ENCODE results near the gene RGS9. TPM values are rescaled to one million over a fixed set of nuclear protein-coding genes. Genes with fewer than 3 reads are reported as not detected.

RGS9 gene
- total RNA-seq, 1 donor from 2014 or later = 2.8 TPM

GRCh38 chr17:65236321-65236720 lies 99.2 kb downstream of the RGS9 start:
- peaks cover 3% of the 10 kb centered on the region for H3K36me3 Mint-ChIP-seq (ENCODE audit: low read depth)
- H3K4me1 Mint-ChIP-seq = peaks cover 26% of the 10 kb centered on the region
- H3K4me3 Mint-ChIP-seq = no peak overlapping the region
- no peak for DNase-seq (ENCODE audit: low read depth, low spot score)
- H3K9me3 Mint-ChIP-seq = peaks cover 8% of the 10 kb centered on the region
- no peak for TF ChIP-seq CTCF (conservative IDR thresholded peaks at IDR 0.05)
- H3K27ac Mint-ChIP-seq (ENCODE audit: unreplicated experiment) = no peak overlapping the region
- H3K27me3 Mint-ChIP-seq (ENCODE audit: low read depth) = no peaks in the 10 kb centered on the region

GRCh38 chr17:65243838-65244625 lies 106.9 kb downstream of the RGS9 start:
- H3K27me3 Mint-ChIP-seq (ENCODE audit: low read depth) = no peaks in the 10 kb centered on the region
- no peaks in the 10 kb centered on the region for H3K36me3 Mint-ChIP-seq (ENCODE audit: low read depth)
- H3K27ac Mint-ChIP-seq (ENCODE audit: unreplicated experiment) = peak overlapping the region; percentile 98
- peak; percentile 26 for DNase-seq (ENCODE audit: low read depth, low spot score)
- H3K4me3 Mint-ChIP-seq = peak overlapping the region; percentile 13
- peaks cover 29% of the 10 kb centered on the region for H3K4me1 Mint-ChIP-seq
- H3K9me3 Mint-ChIP-seq = no peaks in the 10 kb centered on the region
- TF ChIP-seq CTCF (conservative IDR thresholded peaks at IDR 0.05) = no peak

GRCh38 chr17:65246252-65246651 lies 109.1 kb downstream of the RGS9 start:
- Mint-ChIP-seq H3K36me3 (ENCODE audit: low read depth) (no peaks in the 10 kb centered on the region), H3K9me3 (no peaks in the 10 kb centered on the region), H3K4me3 (no peak overlapping the region), H3K27ac (ENCODE audit: unreplicated experiment) (no peak overlapping the region), H3K27me3 (ENCODE audit: low read depth) (peaks cover 4% of the 10 kb centered on the region), H3K4me1 (peaks cover 15% of the 10 kb centered on the region)
- no peak for DNase-seq (ENCODE audit: low read depth, low spot score)
- no peak for TF ChIP-seq CTCF (conservative IDR thresholded peaks at IDR 0.05)

GRCh38 chr17:65249774-65250173 lies 112.6 kb downstream of the RGS9 start:
- Mint-ChIP-seq H3K36me3 (ENCODE audit: low read depth) (no peaks in the 10 kb centered on the region), H3K4me1 (peaks cover 4% of the 10 kb centered on the region), H3K9me3 (no peaks in the 10 kb centered on the region), H3K4me3 (no peak overlapping the region), H3K27ac (ENCODE audit: unreplicated experiment) (no peak overlapping the region), H3K27me3 (ENCODE audit: low read depth) (peaks cover 9% of the 10 kb centered on the region)
- TF ChIP-seq CTCF (conservative IDR thresholded peaks at IDR 0.05) = no peak
- no peak for DNase-seq (ENCODE audit: low read depth, low spot score)

GRCh38 chr17:65254166-65254565 lies 117.0 kb downstream of the RGS9 start:
- H3K36me3 Mint-ChIP-seq (ENCODE audit: low read depth) = no peaks in the 10 kb centered on the region
- no peak for TF ChIP-seq CTCF (conservative IDR thresholded peaks at IDR 0.05)

More at GRCh38 chr17:65254166-65254565, 117.0 kb downstream of the RGS9 start:
- no peak overlapping the region for H3K4me3 Mint-ChIP-seq
- H3K4me1 Mint-ChIP-seq = peaks cover 1% of the 10 kb centered on the region
- DNase-seq (ENCODE audit: low read depth, low spot score) = no peak
- peaks cover 3% of the 10 kb centered on the region for H3K9me3 Mint-ChIP-seq
- H3K27ac Mint-ChIP-seq (ENCODE audit: unreplicated experiment) = no peak overlapping the region
- peaks cover 9% of the 10 kb centered on the region for H3K27me3 Mint-ChIP-seq (ENCODE audit: low read depth)

All from neural crest cell (in vitro differentiated cells).